Vagina (tissue), 2 donors: ENCODE measurements around the gene JAKMIP1.

Experiments used
- CTCF ChIP-seq, 3 experiments: fragments of 450-650 bp in 2 of 3; fragments of 200-600 bp in 1 of 3; sonication (generic) in 1 of 3; IDR thresholded peaks; one replicate each; pipeline ENCODE4 v1.5.1; 2017 to 2019; ENCODE audit warnings: antibody characterized with exemption in 3 of 3, mild to moderate bottlenecking in 2 of 3, moderate library complexity in 2 of 3
- POLR2A ChIP-seq, 2 donors: fragments of 450-650 bp; IDR thresholded peaks; one replicate each; pipeline ENCODE4 v1.6.1; 2017; ENCODE audit warnings: antibody characterized with exemption in 2 of 2, mild to moderate bottlenecking in 2 of 2, moderate library complexity in 2 of 2
- POLR2AphosphoS5 ChIP-seq, 2 donors: sonication (generic); formaldehyde crosslinking; IDR thresholded peaks; one replicate each; pipeline ENCODE4 v1.9.0; 2017; ENCODE audit warnings: antibody characterized with exemption in 2 of 2, mild to moderate bottlenecking in 2 of 2, low read depth in 1 of 2; ENCODE audit not compliant: insufficient read depth in 1 of 2

GRCh38 chr4:6239968-6240367 is 39.6 kb upstream of the JAKMIP1 start:
- TF ChIP-seq CTCF (IDR thresholded peaks at IDR 0.05) = no peak
- no peak for TF ChIP-seq POLR2AphosphoS5 (IDR thresholded peaks at IDR 0.05; ENCODE audit: insufficient read depth in 1 of 2, low read depth in 1 of 2)
- TF ChIP-seq POLR2A (IDR thresholded peaks at IDR 0.05) = no peak
